Activated naive CD4-positive, alpha-beta T cell treated with anti-CD3 and anti-CD28 coated beads, Interleukin-2, amount 50 U/mL, for 24 hours (primary cell): ENCODE results near the gene PDE3B.
"Not testable (repeated sequence)": the region's sequence is repeated elsewhere in the genome, so short reads cannot be mapped to it uniquely, and the experiment has no call there.

Source experiments
- H3K27ac Mint-ChIP-seq: one replicate; pipeline ENCODE4 v1.8.0; 2021; ENCODE audit warnings: mild to moderate bottlenecking, mixed read lengths
- H3K27me3 Mint-ChIP-seq: one replicate; pipeline ENCODE4 v1.8.0; 2021; ENCODE audit warnings: mixed read lengths
- H3K36me3 Mint-ChIP-seq: one replicate; pipeline ENCODE4 v1.8.0; 2021; ENCODE audit warnings: mixed read lengths
- H3K4me1 Mint-ChIP-seq: one replicate; pipeline ENCODE4 v1.8.0; 2021; ENCODE audit warnings: mixed read lengths
- H3K4me3 Mint-ChIP-seq: one replicate; pipeline ENCODE4 v1.8.0; 2021; ENCODE audit warnings: mild to moderate bottlenecking, mixed read lengths
- H3K9me3 Mint-ChIP-seq: one replicate; pipeline ENCODE4 v1.8.0; 2021; ENCODE audit warnings: mixed read lengths

The PDE3B gene

GRCh38 chr11:14633506-14634224, 9.9 kb upstream of the PDE3B start:
- peaks cover 50% of the 10 kb centered on the region for H3K4me1 Mint-ChIP-seq
- H3K27ac Mint-ChIP-seq: peak overlapping the region; percentile 35
- H3K4me3 Mint-ChIP-seq, H3K27me3 Mint-ChIP-seq: not testable (repeated sequence)
- H3K36me3 Mint-ChIP-seq: peaks cover 20% of the 10 kb centered on the region
- H3K9me3 Mint-ChIP-seq: peaks cover 10% of the 10 kb centered on the region

- peaks cover 58% of the 10 kb centered on the region for H3K4me1 Mint-ChIP-seq
- H3K36me3 Mint-ChIP-seq: peaks cover 20% of the 10 kb centered on the region
- H3K9me3 Mint-ChIP-seq: peaks cover 10% of the 10 kb centered on the region
- H3K4me3 Mint-ChIP-seq: peak overlapping the region; percentile 53
- no peaks in the 10 kb centered on the region for H3K27me3 Mint-ChIP-seq
- peak overlapping the region; percentile 31 for H3K27ac Mint-ChIP-seq
Observed at GRCh38 chr11:14634813-14635212, 8.8 kb upstream of the PDE3B start.

GRCh38 chr11:14635546-14635945, 8.1 kb upstream of the PDE3B start:
- Mint-ChIP-seq H3K27me3 (no peaks in the 10 kb centered on the region), H3K27ac (peak overlapping the region; percentile 91), H3K9me3 (peaks cover 10% of the 10 kb centered on the region), H3K4me3 (peak overlapping the region; percentile 71), H3K4me1 (peaks cover 65% of the 10 kb centered on the region), H3K36me3 (peaks cover 20% of the 10 kb centered on the region)

GRCh38 chr11:14636119-14636518, 7.5 kb upstream of the PDE3B start:
- H3K27ac Mint-ChIP-seq: peak overlapping the region; percentile 69
- H3K36me3 Mint-ChIP-seq: peaks cover 18% of the 10 kb centered on the region
- peak overlapping the region; percentile 28 for H3K4me3 Mint-ChIP-seq
- no peaks in the 10 kb centered on the region for H3K27me3 Mint-ChIP-seq
- peaks cover 10% of the 10 kb centered on the region for H3K9me3 Mint-ChIP-seq
- peaks cover 69% of the 10 kb centered on the region for H3K4me1 Mint-ChIP-seq

GRCh38 chr11:14637868-14638409, 5.7 kb upstream of the PDE3B start:
- peaks cover 16% of the 10 kb centered on the region for H3K36me3 Mint-ChIP-seq
- H3K4me1 Mint-ChIP-seq: peaks cover 86% of the 10 kb centered on the region
- no peaks in the 10 kb centered on the region for H3K27me3 Mint-ChIP-seq
- H3K9me3 Mint-ChIP-seq: peaks cover 10% of the 10 kb centered on the region
- H3K27ac Mint-ChIP-seq: peak overlapping the region; percentile 79
- peak overlapping the region; percentile 26 for H3K4me3 Mint-ChIP-seq

GRCh38 chr11:14638561-14638960, 5.0 kb upstream of the PDE3B start:
- Mint-ChIP-seq H3K9me3 (peaks cover 10% of the 10 kb centered on the region), H3K4me1 (peaks cover 85% of the 10 kb centered on the region), H3K4me3 (peak overlapping the region; percentile 37), H3K27me3 (no peaks in the 10 kb centered on the region), H3K27ac (peak overlapping the region; percentile 75), H3K36me3 (peaks cover 16% of the 10 kb centered on the region)

- peak overlapping the region; percentile 64 for H3K27ac Mint-ChIP-seq
- no peaks in the 10 kb centered on the region for H3K9me3 Mint-ChIP-seq
- H3K4me1 Mint-ChIP-seq: peaks cover 68% of the 10 kb centered on the region
- H3K4me3 Mint-ChIP-seq: peak overlapping the region; percentile 91
- no peaks in the 10 kb centered on the region for H3K27me3 Mint-ChIP-seq
- H3K36me3 Mint-ChIP-seq: peaks cover 4% of the 10 kb centered on the region
Observed at GRCh38 chr11:14641801-14642200, 1.8 kb upstream of the PDE3B start.

GRCh38 chr11:14642453-14642852, 1.2 kb upstream of the PDE3B start:
- H3K36me3 Mint-ChIP-seq: no peaks in the 10 kb centered on the region
- peak overlapping the region; percentile 16 for H3K27ac Mint-ChIP-seq
- H3K4me1 Mint-ChIP-seq: peaks cover 65% of the 10 kb centered on the region
- no peaks in the 10 kb centered on the region for H3K9me3 Mint-ChIP-seq
- no peaks in the 10 kb centered on the region for H3K27me3 Mint-ChIP-seq
- H3K4me3 Mint-ChIP-seq: peak overlapping the region; percentile 91

- no peaks in the 10 kb centered on the region for H3K36me3 Mint-ChIP-seq
- H3K4me3 Mint-ChIP-seq: peak overlapping the region; percentile 91
Observed at GRCh38 chr11:14642873-14643696, 519 bp upstream of the PDE3B start.

GRCh38 chr11:14644226-14645014, 816 bp downstream of the PDE3B start:
- H3K27me3 Mint-ChIP-seq: no peaks in the 10 kb centered on the region
- H3K9me3 Mint-ChIP-seq: no peaks in the 10 kb centered on the region
- no peaks in the 10 kb centered on the region for H3K36me3 Mint-ChIP-seq
- peaks cover 69% of the 10 kb centered on the region for H3K4me1 Mint-ChIP-seq
- H3K4me3 Mint-ChIP-seq: peak overlapping the region; percentile 91
- peak overlapping the region; percentile 81 for H3K27ac Mint-ChIP-seq

More at GRCh38 chr11:14642873-14643696, 519 bp upstream of the PDE3B start:
- peak overlapping the region; percentile 76 for H3K27ac Mint-ChIP-seq
- no peaks in the 10 kb centered on the region for H3K9me3 Mint-ChIP-seq
- H3K27me3 Mint-ChIP-seq: no peaks in the 10 kb centered on the region
- H3K4me1 Mint-ChIP-seq: peaks cover 64% of the 10 kb centered on the region

GRCh38 chr11:14645015-14645912, 1.7 kb downstream of the PDE3B start:
- Mint-ChIP-seq H3K4me1 (peaks cover 69% of the 10 kb centered on the region), H3K27me3 (no peaks in the 10 kb centered on the region)

GRCh38 chr11:14645985-14646900, 2.6 kb downstream of the PDE3B start:
- Mint-ChIP-seq H3K4me1 (peaks cover 68% of the 10 kb centered on the region), H3K36me3 (peaks cover 10% of the 10 kb centered on the region), H3K27ac (peak overlapping the region; percentile 81), H3K27me3 (no peaks in the 10 kb centered on the region), H3K4me3 (peak overlapping the region; percentile 91), H3K9me3 (no peaks in the 10 kb centered on the region)

More at GRCh38 chr11:14645015-14645912, 1.7 kb downstream of the PDE3B start:
- Mint-ChIP-seq H3K27ac (peak overlapping the region; percentile 81), H3K9me3 (no peaks in the 10 kb centered on the region), H3K4me3 (peak overlapping the region; percentile 91), H3K36me3 (peaks cover 4% of the 10 kb centered on the region)

GRCh38 chr11:14650064-14650463, 6.5 kb downstream of the PDE3B start:
- Mint-ChIP-seq H3K27ac (no peak overlapping the region), H3K27me3 (no peaks in the 10 kb centered on the region), H3K36me3 (peaks cover 19% of the 10 kb centered on the region), H3K4me1 (peaks cover 84% of the 10 kb centered on the region), H3K9me3 (no peaks in the 10 kb centered on the region), H3K4me3 (peak overlapping the region; percentile 70)
